HG03558 (cell line): ENCODE results near the gene TNXB.
"Not testable (repeated sequence)": the region's sequence is repeated elsewhere in the genome, so short reads cannot be mapped to it uniquely, and the experiment has no call there.

Experiments
- ATAC-seq: cut with Tn5 transposase; IDR thresholded peaks from one replicate; pipeline ENCODE4 v1.9.1; 2021; ENCODE audit warnings: moderate number of reproducible peaks; ENCODE audit not compliant: unreplicated experiment; ENCODE audit errors: extremely low read depth

Gene TNXB

DNA sequence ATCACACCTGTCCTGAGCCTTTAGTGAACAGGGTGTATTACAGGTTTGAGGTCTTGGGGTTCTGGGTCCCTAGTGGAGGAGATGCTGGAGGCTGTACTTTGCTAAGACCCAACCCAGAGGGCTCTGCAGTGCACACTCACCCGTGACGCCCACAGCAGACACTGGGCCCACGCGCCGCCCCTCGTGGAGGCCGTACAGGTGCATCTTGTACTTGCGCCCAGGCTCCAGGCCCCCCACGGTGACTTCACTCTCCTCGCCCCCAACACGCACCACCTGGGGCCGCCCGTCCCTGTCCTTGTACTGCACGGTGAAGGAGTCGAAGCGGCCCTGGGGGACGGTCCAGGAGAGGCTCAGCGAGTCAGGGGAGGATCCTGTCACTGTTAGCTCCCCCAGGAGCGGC is 41.6 kb downstream of the TNXB start:
- ATAC-seq, result not testable (repeated sequence)

DNA sequence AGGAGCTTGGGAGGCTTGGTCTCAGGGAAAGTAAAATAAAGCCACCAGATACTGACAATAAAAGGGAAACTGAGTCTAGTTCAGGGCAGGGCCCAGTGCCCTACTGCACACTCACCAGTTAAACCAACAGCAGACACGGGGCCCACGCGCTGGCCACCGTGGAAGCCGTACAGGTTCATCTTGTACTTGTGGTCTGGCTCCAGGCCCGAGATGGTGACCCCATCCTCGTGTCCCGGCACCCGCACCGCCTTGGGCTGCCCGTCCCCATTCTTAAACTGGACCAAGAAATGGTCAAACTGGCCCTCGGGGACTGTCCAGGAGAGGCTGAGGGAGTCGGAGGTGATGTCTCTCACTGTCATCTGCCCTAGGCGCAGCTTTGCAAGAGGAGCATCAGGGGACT is 44.4 kb downstream of the TNXB start:
- ATAC-seq, result no peak

- ATAC-seq, result no peak
Observed at GRCh38 chr6:32060966-32061655, 48.0 kb downstream of the TNXB start.

DNA sequence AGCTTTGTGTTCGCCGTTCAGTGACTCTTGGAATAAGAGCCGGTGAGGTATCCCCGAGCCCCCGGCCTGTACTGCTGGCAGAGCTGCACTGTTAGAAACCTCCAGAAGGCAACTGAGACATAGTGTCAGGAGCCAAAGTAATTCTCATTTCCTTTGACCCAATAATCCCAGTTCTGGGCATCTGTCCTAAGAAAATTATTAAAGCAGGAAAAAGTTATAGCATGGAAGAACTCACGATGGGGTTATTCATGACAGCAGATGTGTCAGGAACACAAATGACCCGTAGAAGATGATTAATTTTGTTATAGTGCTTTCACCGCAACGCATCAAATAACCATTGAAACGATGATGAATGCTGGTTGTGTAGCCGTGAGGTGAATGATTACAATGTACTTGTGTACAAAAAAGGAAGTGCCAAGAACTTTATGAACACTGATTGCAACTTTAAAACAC is 50.6 kb downstream of the TNXB start:
- no peak for ATAC-seq

DNA sequence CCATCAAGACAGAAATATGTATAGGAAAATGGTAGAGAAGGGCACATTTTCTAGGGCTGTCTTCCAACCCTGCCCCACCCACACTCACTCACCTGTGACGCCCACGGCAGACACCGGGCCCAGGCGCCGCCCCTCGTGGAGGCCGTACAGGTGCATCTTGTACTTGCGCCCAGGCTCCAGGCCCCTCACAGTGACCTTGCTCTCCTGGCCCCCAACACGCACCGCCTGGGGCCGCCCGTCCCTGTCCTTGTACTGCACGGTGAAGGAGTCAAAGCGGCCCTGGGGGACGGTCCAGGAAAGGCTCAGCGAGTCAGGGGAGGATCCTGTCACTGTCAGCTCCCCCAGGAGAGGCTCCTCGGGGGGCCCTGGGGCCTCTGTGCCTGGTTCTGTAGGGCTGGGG is 51.2 kb downstream of the TNXB start:
- ATAC-seq, result no peak

DNA sequence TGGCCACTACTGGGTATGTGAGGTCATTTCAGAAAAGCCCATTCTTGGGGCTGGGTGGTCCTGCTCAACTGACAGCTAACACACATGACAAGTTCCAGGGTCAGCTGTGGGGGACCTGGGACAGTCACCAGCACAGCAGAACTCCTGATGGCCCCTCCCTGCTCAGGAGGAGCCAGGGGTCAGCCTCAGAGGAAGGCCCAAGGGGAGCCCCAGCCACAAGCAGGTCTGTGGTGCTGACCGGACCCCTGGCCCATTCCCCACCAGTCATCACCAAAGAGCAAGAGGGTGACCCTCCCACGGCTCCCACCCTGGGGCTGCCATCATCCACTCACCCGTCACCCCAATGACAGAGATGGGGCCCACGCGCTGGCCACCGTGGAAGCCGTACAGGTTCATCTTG is 52.9 kb downstream of the TNXB start:
- ATAC-seq, result no peak

DNA sequence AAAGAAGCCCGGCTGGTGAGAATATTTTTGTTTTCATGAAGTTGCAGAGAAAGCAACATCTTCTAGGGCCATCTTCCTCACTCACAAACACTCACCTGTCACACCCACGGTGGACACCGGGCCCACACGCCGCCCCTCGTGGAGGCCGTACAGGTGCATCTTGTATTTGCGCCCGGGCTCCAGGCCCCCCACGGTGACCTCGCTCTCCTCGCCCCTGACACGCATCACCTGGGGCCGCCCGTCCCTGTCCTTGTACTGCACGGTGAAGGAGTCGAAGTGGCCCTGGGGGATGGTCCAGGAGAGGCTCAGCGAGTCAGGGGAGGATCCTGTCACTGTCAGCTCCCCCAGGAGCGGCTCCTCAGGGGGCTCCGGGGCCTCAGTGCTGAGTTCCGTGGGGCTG is 53.4 kb downstream of the TNXB start:
- not testable (repeated sequence) for ATAC-seq

GRCh38 chr6:32053314-32053713 is 55.8 kb downstream of the TNXB start:
- ATAC-seq, result not testable (repeated sequence)

- not testable (repeated sequence) for ATAC-seq
Observed at GRCh38 chr6:32052626-32053025, 56.5 kb downstream of the TNXB start.

DNA sequence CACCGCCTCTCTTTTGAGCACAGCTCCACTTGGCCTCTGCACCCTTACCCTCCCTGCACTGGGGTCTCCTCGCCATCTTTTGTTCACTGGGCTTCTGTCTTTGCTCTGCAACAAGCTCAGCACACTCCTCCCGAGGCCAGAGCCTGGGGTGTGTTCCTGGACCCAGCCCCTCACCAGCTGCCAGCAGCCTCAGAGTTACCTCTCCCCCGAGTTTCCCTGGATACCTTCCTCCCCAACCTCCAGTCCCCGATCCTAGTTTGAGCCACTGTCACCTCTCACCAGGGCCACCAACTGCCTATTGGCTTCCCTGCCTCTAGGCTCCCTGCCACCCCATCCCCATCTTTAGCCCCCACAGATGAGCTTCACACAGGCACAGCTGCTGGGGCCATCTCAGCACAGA is 58.6 kb downstream of the TNXB start:
- no peak for ATAC-seq

DNA sequence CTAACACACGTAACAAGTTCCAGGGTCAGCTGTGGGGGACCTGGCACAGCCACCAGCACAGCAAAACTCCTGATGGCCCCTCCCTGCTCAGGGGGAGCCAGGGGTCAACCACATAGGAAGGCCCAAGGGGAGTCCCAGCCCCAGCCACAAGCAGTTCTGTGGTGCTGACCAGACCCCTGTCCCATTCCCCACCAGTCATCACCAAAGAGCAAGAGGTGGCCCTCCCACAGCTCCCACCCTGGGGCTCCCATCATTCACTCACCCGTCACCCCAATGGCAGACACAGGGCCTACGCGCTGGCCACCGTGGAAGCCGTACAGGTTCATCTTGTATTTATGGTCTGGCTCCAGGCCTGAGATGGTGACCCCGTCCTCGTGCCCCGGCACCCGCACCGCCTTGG is 59.4 kb downstream of the TNXB start:
- not testable (repeated sequence) for ATAC-seq

DNA sequence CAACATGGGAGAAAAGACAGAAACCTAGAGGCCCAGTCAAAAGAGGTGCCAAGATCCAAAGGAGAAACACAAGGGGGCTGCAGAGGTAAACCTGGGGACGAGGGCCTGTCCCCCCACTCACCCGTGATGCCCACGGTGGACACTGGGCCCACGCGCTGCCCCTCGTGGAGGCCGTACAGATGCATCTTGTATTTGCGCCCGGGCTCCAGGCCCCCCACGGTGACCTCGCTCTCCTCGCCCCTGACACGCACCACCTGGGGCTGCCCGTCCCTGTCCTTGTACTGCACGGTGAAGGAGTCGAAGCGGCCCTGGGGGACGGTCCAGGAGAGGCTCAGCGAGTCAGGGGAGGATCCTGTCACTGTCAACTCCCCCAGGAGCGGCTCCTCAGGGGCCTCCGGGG is 60.0 kb downstream of the TNXB start:
- not testable (repeated sequence) for ATAC-seq

- no peak for ATAC-seq
Observed at GRCh38 chr6:32047855-32048766, 61.0 kb downstream of the TNXB start.

DNA sequence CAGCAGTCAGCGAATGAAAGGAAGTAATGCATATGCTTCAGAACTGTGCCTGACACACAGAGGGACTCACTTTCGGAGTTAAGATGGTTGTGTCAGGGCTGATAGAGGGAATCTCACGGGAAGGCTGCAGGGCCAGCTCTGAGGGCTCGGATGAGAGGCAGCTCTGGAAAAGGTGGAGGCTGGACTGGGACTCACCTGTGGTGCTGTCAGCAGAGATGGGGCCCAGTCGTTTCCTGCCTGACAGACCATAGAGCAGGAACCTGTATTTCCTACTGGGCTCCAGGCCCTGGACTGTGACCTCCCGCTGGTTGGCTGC is 61.6 kb downstream of the TNXB start:
- ATAC-seq, result no peak

DNA sequence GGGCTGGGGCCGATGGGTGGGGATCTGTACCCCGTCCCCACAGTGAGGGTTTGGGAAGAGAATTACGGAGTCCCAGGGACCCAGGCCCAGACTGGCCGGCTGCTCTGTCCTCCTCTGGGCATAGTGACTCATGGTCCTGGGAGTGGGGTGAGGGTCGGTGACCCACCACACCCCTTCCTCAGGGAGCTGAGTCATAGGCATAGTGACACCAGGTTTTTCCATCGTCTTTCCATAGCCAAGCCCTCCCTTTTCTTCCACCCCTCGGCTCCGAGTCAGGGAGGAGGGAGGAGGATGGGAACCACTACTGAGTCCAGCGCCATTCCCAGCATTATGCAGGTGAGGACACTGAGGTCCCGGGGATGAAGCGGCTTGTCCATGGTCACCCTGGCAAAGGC is 62.1 kb downstream of the TNXB start:
- no peak for ATAC-seq

DNA sequence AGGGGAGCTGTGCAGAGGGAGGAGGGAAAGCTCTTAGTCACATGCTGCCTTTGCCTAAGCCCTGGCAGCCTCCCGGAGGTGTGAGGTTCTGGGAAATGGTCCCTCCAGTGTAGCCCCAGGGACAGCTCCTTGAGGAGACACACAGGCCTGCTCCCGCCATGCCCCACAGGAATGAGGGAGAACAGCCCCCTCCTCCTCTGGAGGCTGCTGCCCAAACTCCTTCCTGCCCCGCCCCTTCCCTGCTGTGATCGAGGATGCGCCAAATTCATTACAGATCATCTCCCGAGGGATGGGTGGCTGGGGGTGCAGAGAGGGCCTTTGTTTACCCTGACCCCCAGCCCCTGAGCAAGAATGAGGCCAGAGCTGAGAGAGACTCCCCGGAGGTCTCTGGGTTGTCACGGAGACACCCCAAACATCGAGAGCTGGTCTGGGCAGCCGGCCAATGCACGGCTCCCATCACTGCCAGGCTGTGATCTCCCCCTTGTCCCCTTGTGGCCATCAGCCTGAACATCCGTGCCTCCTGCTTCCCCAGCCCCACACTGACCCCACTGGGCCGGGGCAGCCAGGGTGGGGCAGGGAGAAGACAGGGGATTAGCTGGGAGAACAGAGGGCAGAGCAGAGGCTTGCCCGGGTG is 62.6 kb downstream of the TNXB start:
- no peak for ATAC-seq

- ATAC-seq, result no peak
Observed at GRCh38 chr6:32045811-32046449, 63.2 kb downstream of the TNXB start.

- not testable (repeated sequence) for ATAC-seq
Observed at GRCh38 chr6:32044916-32045315, 64.2 kb downstream of the TNXB start.

GRCh38 chr6:32043589-32044380 is 65.4 kb downstream of the TNXB start:
- not testable (repeated sequence) for ATAC-seq

DNA sequence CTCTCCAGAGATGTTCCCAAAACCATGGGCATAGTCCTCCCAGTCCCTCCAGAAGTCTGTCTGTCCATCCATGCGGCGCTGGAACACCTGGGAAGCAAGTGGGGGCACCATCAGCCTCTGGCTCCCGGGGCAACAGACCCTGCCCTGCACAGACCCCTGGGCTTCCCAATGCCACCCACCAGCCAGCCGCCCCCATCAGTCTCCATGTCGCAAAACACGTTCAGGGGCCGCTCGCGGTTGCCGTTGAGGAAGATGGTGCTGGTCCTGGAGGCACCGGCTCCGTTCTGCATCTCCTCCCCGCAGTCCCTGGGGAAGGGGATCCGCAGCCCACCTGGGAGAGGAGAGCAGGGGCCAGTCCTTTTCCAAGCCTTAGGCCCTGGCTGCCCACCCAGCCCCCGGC is 66.9 kb downstream of the TNXB start:
- not testable (repeated sequence) for ATAC-seq
